WTC11 (cell line): ENCODE results near the gene PNPLA8.

Experiments used
- CREB1 ChIP-seq: sonication (generic); formaldehyde crosslinking; IDR thresholded peaks from 2 replicates; pipeline ENCODE4 v1.8.0; 2023; ENCODE audit warnings: mild to moderate bottlenecking, missing genetic modification reagents
- E2F1 ChIP-seq: sonication (generic); formaldehyde crosslinking; IDR thresholded peaks from 2 replicates; pipeline ENCODE4 v1.8.0; 2022; ENCODE audit warnings: mild to moderate bottlenecking, missing genetic modification reagents
- NR2C2 ChIP-seq: sonication (generic); formaldehyde crosslinking; IDR thresholded peaks from 2 replicates; pipeline ENCODE4 v1.8.0; 2022; ENCODE audit warnings: mild to moderate bottlenecking, missing genetic modification reagents
- TEAD4 ChIP-seq: sonication (generic); formaldehyde crosslinking; IDR thresholded peaks from 2 replicates; pipeline ENCODE4 v1.8.0; 2022; ENCODE audit warnings: mild to moderate bottlenecking, missing genetic modification reagents
- TF ChIP-seq, protein P1 (sequence below): fragments of 200-600 bp; IDR thresholded peaks from 2 replicates; pipeline ENCODE4 v1.8.0; 2022; ENCODE audit warnings: antibody characterized with exemption
- TF ChIP-seq, protein P2 (sequence below): sonication (generic); formaldehyde crosslinking; conservative IDR thresholded peaks from 2 replicates; pipeline ENCODE4 v1.8.1; 2022; ENCODE audit warnings: mild to moderate bottlenecking, missing genetic modification reagents

GRCh38 chr7:108515630-108516029 lies 10.3 kb downstream of the PNPLA8 start:
- TF ChIP-seq, protein P1, sequence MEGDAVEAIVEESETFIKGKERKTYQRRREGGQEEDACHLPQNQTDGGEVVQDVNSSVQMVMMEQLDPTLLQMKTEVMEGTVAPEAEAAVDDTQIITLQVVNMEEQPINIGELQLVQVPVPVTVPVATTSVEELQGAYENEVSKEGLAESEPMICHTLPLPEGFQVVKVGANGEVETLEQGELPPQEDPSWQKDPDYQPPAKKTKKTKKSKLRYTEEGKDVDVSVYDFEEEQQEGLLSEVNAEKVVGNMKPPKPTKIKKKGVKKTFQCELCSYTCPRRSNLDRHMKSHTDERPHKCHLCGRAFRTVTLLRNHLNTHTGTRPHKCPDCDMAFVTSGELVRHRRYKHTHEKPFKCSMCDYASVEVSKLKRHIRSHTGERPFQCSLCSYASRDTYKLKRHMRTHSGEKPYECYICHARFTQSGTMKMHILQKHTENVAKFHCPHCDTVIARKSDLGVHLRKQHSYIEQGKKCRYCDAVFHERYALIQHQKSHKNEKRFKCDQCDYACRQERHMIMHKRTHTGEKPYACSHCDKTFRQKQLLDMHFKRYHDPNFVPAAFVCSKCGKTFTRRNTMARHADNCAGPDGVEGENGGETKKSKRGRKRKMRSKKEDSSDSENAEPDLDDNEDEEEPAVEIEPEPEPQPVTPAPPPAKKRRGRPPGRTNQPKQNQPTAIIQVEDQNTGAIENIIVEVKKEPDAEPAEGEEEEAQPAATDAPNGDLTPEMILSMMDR: no peak
- TF ChIP-seq E2F1: no peak
- no peak for TF ChIP-seq TEAD4 (CRISPR knock-in tag)
- TF ChIP-seq NR2C2 (CRISPR knock-in tag): no peak
- TF ChIP-seq, protein P2, sequence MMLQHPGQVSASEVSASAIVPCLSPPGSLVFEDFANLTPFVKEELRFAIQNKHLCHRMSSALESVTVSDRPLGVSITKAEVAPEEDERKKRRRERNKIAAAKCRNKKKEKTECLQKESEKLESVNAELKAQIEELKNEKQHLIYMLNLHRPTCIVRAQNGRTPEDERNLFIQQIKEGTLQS (CRISPR knock-in tag): no peak
- TF ChIP-seq CREB1 (CRISPR knock-in tag): no peak
